Forelimb muscle (tissue), 1 donor: Measurements from ENCODE around the gene MBD4. TPM values are rescaled to one million over a fixed set of nuclear protein-coding genes. Genes with fewer than 3 reads are reported as not detected.
"Not testable (repeated sequence)": the region's sequence is repeated elsewhere in the genome, so short reads cannot be mapped to it uniquely, and the experiment has no call there.

Experiments
- DNase-seq: peaks from one replicate; pipeline ENCODE4 v3.0.0-alpha.2; 2013; ENCODE audit warnings: low read depth
- polyA plus RNA-seq: library from polyadenylated mRNA; unstranded; fragments of 120-200 nt; gene quantifications from one replicate; pipeline ENCODE4 v1.2.1, GENCODE V29; 2013; ENCODE audit not compliant: insufficient read length

Gene MBD4
- polyA plus RNA-seq, 1 donor = 26.5 TPM

GRCh38 chr3:129410971-129411370 is 28.8 kb downstream of the MBD4 start:
- no peak for DNase-seq

GRCh38 chr3:129409541-129409940 is 30.2 kb downstream of the MBD4 start:
- no peak for DNase-seq

GRCh38 chr3:129404610-129405009 is 35.1 kb downstream of the MBD4 start:
- DNase-seq = no peak

- no peak for DNase-seq
Observed at GRCh38 chr3:129404130-129404529, 35.6 kb downstream of the MBD4 start.

- no peak for DNase-seq
Observed at GRCh38 chr3:129403450-129403849, 36.3 kb downstream of the MBD4 start.

GRCh38 chr3:129402616-129403015 is 37.1 kb downstream of the MBD4 start:
- DNase-seq = no peak

DNA sequence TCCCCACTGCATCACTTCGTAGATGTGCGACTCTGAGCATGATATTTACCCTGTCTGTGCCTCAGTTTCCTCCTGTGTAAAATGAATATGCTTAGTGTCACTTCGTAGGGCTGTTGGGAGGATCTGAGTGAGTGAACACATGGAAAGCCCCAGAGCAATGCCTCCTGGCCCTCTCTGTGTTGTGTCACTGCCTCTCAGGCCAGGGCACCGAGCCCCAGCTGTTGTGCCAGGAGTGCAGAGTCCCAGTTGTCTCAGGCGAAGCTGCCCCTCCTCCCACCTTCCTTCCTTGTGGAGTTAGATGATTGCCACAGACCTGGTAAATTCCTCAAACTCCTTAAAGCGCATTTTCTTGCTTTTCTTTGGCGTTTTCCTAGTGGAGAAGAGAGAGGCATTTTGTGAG is 37.5 kb downstream of the MBD4 start:
- DNase-seq = no peak

DNA sequence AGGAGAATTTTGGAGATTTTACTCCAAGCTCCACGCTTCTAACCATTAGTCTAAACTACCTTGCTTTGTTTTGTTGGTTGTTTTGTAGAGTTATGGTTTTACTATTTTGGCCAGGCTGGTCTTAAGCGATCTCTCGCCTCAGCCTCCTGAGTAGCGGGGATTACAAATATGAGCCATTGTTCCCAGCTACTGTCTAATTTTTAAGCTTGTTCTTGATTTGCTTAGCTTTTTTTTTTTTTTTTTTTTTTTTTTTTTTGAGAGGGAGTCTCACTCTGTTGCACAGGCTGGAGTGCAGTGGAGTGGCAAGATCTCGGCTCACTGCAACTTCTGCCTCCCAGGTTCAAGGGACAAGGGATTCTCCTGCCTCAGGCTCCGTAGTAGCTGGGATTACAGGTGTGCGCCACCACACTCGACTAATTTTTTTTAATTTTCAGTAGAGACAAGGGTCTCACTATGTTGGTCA is 39.8 kb downstream of the MBD4 start:
- DNase-seq = no peak

GRCh38 chr3:129399145-129399894 is 40.4 kb downstream of the MBD4 start:
- peak; percentile 97 for DNase-seq

DNA sequence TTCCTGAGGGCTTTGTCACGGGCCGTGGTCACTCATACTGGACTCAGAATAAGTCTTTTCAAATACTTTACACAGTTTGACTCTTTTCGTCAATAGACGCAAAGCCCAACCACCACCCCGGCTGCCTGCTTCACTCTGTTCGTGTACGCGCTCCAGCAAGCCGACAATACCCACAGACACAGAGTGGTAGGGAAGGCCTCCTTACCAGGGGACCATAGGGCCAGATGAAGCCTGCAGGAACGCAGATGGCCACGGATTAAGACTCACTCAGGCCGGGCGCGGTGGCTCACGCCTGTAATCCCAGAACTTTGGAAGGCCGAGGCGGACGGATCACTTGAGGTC is 41.0 kb downstream of the MBD4 start:
- DNase-seq = no peak

GRCh38 chr3:129393760-129394564 is 45.8 kb downstream of the MBD4 start:
- DNase-seq = not testable (repeated sequence)

- no peak for DNase-seq
Observed at GRCh38 chr3:129393271-129393670, 46.5 kb downstream of the MBD4 start.

DNA sequence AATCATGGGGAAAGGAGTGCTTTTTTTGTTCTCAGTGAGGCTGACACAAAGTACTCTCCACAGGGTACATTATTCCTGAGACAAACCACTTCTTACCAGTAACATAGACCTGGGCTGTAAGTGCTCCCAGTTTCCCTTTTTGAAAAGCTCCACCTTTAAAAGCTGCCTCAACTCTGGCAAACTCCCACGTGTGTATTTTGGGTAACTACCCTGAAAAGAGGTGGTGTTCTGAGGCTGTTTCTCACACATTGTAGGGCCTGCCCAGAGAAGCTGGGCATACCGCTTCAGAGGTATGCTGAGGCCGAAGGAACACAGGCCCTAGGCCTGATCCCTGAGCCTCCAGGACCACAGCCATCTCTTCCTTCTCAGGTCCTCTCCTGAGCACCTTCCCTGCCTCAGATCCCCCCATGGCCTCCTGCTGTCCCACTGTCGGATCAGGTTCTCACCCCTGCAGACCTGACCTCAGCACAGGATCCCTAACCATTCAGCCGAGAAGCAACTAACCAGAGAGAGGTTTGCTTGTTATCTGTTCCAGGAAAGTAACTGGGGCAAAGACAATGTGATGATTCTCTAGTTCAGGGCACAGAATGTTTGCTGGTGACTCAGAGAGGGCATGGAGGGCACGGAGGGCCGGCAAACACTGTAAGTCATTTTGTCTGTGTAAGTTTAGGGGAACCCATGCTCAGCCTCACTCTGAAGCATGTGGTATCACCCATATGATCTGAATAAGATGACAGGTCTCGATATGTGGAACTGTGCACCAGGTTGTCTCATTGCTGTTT is 47.5 kb downstream of the MBD4 start:
- not testable (repeated sequence) for DNase-seq

- not testable (repeated sequence) for DNase-seq
Observed at GRCh38 chr3:129391583-129391982, 48.2 kb downstream of the MBD4 start.

GRCh38 chr3:129389572-129389937 is 50.2 kb downstream of the MBD4 start:
- no peak for DNase-seq

- DNase-seq = not testable (repeated sequence)
Observed at GRCh38 chr3:129388791-129389571, 50.8 kb downstream of the MBD4 start.

GRCh38 chr3:129387487-129387886 is 52.3 kb downstream of the MBD4 start:
- no peak for DNase-seq

DNA sequence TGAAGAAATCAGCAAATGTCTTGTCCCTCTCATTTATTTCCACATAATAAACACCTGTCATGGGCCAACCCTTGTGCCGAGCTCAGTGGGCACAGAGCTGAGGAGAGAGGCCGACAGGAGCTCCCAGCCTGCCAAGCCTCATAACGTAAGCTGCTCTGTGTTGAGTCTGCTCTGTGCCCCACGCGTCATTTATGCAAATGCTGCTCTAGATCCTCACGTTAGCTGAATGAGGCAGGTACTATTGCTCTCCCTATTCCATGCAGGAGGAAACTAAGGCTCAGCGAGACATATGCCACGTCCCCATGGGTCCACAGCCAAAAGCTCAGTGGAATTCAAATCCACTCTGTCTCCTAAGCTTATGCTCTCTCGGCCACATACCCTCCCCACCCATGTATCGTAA is 52.8 kb downstream of the MBD4 start:
- DNase-seq = no peak

DNA sequence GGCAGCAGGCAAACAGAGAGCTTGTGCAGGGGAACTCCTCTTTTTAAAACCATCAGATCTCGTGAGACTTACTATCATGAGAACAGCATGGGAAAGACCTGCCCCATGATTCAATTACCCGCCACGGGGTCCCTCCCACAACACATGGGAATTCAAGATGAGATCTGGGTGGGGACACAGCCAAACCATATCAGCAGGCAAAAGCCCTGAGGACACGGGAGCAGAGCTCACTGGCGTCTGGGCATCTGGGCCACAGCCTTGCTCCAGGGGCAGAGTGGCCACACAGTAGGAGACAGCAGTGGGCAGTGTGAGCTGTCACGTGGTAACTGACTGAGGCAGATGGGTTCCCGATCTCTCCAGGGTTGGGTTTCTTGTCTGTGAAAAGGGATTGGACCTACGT is 54.2 kb downstream of the MBD4 start:
- DNase-seq = not testable (repeated sequence)

DNA sequence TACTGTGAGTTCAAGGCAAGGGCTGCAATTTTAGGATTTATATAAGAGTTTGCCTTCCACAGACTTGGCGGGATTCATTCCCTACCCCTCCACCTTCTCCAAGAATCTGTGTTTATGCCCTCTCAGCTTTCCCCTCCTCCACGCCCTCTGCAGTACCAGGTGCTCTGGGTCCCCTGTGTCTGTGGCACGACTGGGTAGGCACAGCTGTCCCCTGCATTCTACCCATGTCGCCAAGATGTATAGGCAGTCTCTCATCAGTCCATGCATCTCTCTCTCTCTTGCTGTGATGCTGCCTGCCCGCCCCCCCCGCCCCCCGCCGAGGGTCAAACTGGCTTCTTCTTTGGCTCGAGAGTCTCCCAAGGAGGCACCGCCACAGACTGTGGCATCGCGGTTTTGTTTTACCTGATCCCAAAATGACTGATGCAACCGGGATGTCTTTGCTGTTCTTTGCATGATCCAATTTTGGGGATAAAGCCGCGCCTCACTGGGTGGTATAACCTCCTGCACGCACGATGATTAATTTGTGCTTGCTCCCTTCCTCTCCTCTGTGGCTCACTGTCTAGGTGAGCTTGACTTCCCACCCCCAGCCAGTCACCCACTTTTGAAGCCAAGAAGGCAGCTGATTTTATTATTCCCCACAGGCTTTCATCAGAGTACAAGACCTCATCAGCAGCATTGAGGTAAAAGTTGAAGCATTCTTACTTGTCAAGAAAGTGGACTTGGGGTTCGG is 55.0 kb downstream of the MBD4 start:
- DNase-seq = no peak

DNA sequence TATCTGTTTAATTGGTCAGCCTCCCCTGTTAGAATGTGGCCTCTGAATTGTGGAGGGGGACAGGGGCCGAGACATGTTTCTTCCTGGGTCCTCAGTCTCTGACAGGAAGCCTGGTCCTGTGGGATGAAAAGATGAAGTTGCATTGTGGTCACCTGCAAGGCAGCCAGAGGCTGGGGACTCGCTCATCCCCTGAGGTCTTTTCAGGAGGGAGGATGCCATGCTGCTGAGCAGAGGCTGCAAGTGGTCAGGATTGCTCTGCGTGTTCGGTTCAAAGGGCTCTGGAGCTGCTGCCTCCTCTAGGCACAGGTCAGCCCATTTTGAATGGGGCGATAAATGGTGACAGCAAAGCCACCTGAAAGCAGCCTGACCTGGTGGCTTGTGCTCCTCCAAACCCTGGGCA is 55.6 kb downstream of the MBD4 start:
- DNase-seq = not testable (repeated sequence)
